Measurements from ENCODE around the gene ZMYND8.

DNA sequence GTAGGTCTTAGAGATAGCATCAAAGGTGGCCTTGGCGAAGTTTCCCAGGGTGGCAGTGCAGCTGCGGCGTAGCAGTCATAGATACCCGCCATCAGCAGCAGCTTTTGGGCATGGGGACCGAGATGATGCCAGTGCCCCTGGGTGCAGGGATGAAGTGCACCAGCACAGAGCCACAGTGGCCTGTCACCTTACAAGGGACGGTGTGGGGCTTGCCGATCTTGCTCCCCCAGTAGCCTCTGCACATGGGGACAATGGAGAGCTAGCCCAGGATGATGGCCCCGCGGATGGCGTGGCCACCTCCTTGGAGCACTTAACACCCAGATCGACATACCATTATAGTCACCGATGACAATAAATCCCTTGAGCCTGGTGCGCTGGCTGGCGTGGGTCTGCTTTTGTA, 195.5 kb downstream of the ZMYND8 start:
- TF ChIP-seq, protein P1, sequence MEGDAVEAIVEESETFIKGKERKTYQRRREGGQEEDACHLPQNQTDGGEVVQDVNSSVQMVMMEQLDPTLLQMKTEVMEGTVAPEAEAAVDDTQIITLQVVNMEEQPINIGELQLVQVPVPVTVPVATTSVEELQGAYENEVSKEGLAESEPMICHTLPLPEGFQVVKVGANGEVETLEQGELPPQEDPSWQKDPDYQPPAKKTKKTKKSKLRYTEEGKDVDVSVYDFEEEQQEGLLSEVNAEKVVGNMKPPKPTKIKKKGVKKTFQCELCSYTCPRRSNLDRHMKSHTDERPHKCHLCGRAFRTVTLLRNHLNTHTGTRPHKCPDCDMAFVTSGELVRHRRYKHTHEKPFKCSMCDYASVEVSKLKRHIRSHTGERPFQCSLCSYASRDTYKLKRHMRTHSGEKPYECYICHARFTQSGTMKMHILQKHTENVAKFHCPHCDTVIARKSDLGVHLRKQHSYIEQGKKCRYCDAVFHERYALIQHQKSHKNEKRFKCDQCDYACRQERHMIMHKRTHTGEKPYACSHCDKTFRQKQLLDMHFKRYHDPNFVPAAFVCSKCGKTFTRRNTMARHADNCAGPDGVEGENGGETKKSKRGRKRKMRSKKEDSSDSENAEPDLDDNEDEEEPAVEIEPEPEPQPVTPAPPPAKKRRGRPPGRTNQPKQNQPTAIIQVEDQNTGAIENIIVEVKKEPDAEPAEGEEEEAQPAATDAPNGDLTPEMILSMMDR (IDR thresholded peaks at IDR 0.05): no peak
- TF ChIP-seq ZFX (IDR thresholded peaks at IDR 0.05; ENCODE audit: borderline replicate concordance): no peak
